Activated T-cell treated with anti-CD3 and anti-CD28 coated beads, Interleukin-2, amount 50 U/mL, for 4 hours (primary cell): Measurements from ENCODE around the gene P3H2. TPM values are rescaled to one million over a fixed set of nuclear protein-coding genes. Genes with fewer than 3 reads are reported as not detected.

Source experiments
- ATAC-seq, 2 donors: fragments of 200-7000 bp; cut with Tn5 transposase; one replicate each; pipeline ENCODE4 v1.10.0; 2021
- DNase-seq: peaks from one replicate; pipeline ENCODE4 v3.0.0-alpha.2; 2020
- H3K27me3 Mint-ChIP-seq: one replicate; pipeline ENCODE4 v1.8.0; 2021; ENCODE audit warnings: low read depth, mixed read lengths
- H3K36me3 Mint-ChIP-seq: one replicate; pipeline ENCODE4 v1.8.0; 2022; ENCODE audit warnings: mixed read lengths; ENCODE audit not compliant: insufficient read depth
- H3K4me1 Mint-ChIP-seq: one replicate; pipeline ENCODE4 v1.8.0; 2021; ENCODE audit warnings: low read depth, mixed read lengths
- H3K4me3 Mint-ChIP-seq: one replicate; pipeline ENCODE4 v1.8.0; 2021; ENCODE audit warnings: mild to moderate bottlenecking, moderate library complexity, mixed read lengths
- H3K9me3 Mint-ChIP-seq: one replicate; pipeline ENCODE4 v1.8.0; 2021; ENCODE audit warnings: mixed read lengths
- total RNA-seq, 3 donors: library from RNA; stranded (reverse); gene quantifications; one replicate each; pipeline ENCODE4 v1.2.1, GENCODE V29; 2021

Gene P3H2
- total RNA-seq, 3 donors from 2014 or later: 0.13 to 0.40 (median 0.19) TPM

- H3K27me3 Mint-ChIP-seq: peaks cover 12% of the 10 kb centered on the region
- no peaks in the 10 kb centered on the region for H3K9me3 Mint-ChIP-seq
- no peaks in the 10 kb centered on the region for H3K4me1 Mint-ChIP-seq
- ATAC-seq (no peak), DNase-seq (no peak)
- H3K36me3 Mint-ChIP-seq: no peaks in the 10 kb centered on the region
- no peak overlapping the region for H3K4me3 Mint-ChIP-seq
Observed at GRCh38 chr3:190142041-190142440, 21.3 kb upstream of the P3H2 start.

- ATAC-seq (no peak), DNase-seq (no peak)
- Mint-ChIP-seq H3K27me3 (peaks cover 13% of the 10 kb centered on the region), H3K4me1 (no peaks in the 10 kb centered on the region), H3K4me3 (no peak overlapping the region), H3K36me3 (no peaks in the 10 kb centered on the region), H3K9me3 (no peaks in the 10 kb centered on the region)
Observed at GRCh38 chr3:190139365-190139764, 18.7 kb upstream of the P3H2 start.

GRCh38 chr3:190132371-190132770 is 11.7 kb upstream of the P3H2 start:
- no peak for DNase-seq
- Mint-ChIP-seq H3K4me3 (no peak overlapping the region), H3K36me3 (no peaks in the 10 kb centered on the region), H3K9me3 (no peaks in the 10 kb centered on the region), H3K4me1 (no peaks in the 10 kb centered on the region), H3K27me3 (peaks cover 31% of the 10 kb centered on the region)
- no peak for ATAC-seq

- DNase-seq (no peak), ATAC-seq (no peak)
Observed at GRCh38 chr3:190131329-190131728, 10.6 kb upstream of the P3H2 start.

GRCh38 chr3:190130696-190131095 is 10.0 kb upstream of the P3H2 start:
- ATAC-seq: no peak
- H3K4me1 Mint-ChIP-seq: no peaks in the 10 kb centered on the region
- H3K9me3 Mint-ChIP-seq: no peaks in the 10 kb centered on the region
- no peaks in the 10 kb centered on the region for H3K36me3 Mint-ChIP-seq
- H3K4me3 Mint-ChIP-seq: no peak overlapping the region
- H3K27me3 Mint-ChIP-seq: peaks cover 30% of the 10 kb centered on the region
- no peak for DNase-seq

More at GRCh38 chr3:190131329-190131728, 10.6 kb upstream of the P3H2 start:
- H3K4me3 Mint-ChIP-seq: no peak overlapping the region
- peaks cover 30% of the 10 kb centered on the region for H3K27me3 Mint-ChIP-seq
- H3K9me3 Mint-ChIP-seq: no peaks in the 10 kb centered on the region
- no peaks in the 10 kb centered on the region for H3K4me1 Mint-ChIP-seq
- H3K36me3 Mint-ChIP-seq: no peaks in the 10 kb centered on the region

- Mint-ChIP-seq H3K4me1 (no peaks in the 10 kb centered on the region), H3K36me3 (no peaks in the 10 kb centered on the region), H3K4me3 (no peak overlapping the region), H3K27me3 (peaks cover 30% of the 10 kb centered on the region), H3K9me3 (no peaks in the 10 kb centered on the region)
- DNase-seq (no peak), ATAC-seq (no peak)
Observed at GRCh38 chr3:190130037-190130436, 9.3 kb upstream of the P3H2 start.

- no peaks in the 10 kb centered on the region for H3K4me1 Mint-ChIP-seq
- no peak for ATAC-seq
- H3K36me3 Mint-ChIP-seq: no peaks in the 10 kb centered on the region
- no peak for DNase-seq
- H3K9me3 Mint-ChIP-seq: no peaks in the 10 kb centered on the region
- no peak overlapping the region for H3K4me3 Mint-ChIP-seq
- H3K27me3 Mint-ChIP-seq: peaks cover 17% of the 10 kb centered on the region
Observed at GRCh38 chr3:190127797-190128196, 7.1 kb upstream of the P3H2 start.

GRCh38 chr3:190127195-190127594 is 6.5 kb upstream of the P3H2 start:
- Mint-ChIP-seq H3K9me3 (no peaks in the 10 kb centered on the region), H3K4me1 (no peaks in the 10 kb centered on the region)
- ATAC-seq: no peak

GRCh38 chr3:190125436-190126068 is 4.9 kb upstream of the P3H2 start:
- no peaks in the 10 kb centered on the region for H3K4me1 Mint-ChIP-seq
- H3K9me3 Mint-ChIP-seq: no peaks in the 10 kb centered on the region

More at GRCh38 chr3:190127195-190127594, 6.5 kb upstream of the P3H2 start:
- peaks cover 22% of the 10 kb centered on the region for H3K27me3 Mint-ChIP-seq
- H3K36me3 Mint-ChIP-seq: no peaks in the 10 kb centered on the region
- H3K4me3 Mint-ChIP-seq: no peak overlapping the region
- DNase-seq: no peak

GRCh38 chr3:190124067-190124466 is 3.4 kb upstream of the P3H2 start:
- H3K4me3 Mint-ChIP-seq: no peak overlapping the region
- ATAC-seq (no peak), DNase-seq (no peak)

More at GRCh38 chr3:190125436-190126068, 4.9 kb upstream of the P3H2 start:
- no peak overlapping the region for H3K4me3 Mint-ChIP-seq
- ATAC-seq (no peak), DNase-seq (no peak)
- peaks cover 27% of the 10 kb centered on the region for H3K27me3 Mint-ChIP-seq
- no peaks in the 10 kb centered on the region for H3K36me3 Mint-ChIP-seq

GRCh38 chr3:190122198-190122771 is 1.6 kb upstream of the P3H2 start:
- peaks cover 5% of the 10 kb centered on the region for H3K4me1 Mint-ChIP-seq
- ATAC-seq (no peak), DNase-seq (no peak)
- H3K27me3 Mint-ChIP-seq: peaks cover 40% of the 10 kb centered on the region
- H3K9me3 Mint-ChIP-seq: no peaks in the 10 kb centered on the region
- no peaks in the 10 kb centered on the region for H3K36me3 Mint-ChIP-seq
- H3K4me3 Mint-ChIP-seq: no peak overlapping the region

More at GRCh38 chr3:190124067-190124466, 3.4 kb upstream of the P3H2 start:
- H3K9me3 Mint-ChIP-seq: no peaks in the 10 kb centered on the region
- peaks cover 5% of the 10 kb centered on the region for H3K4me1 Mint-ChIP-seq
- no peaks in the 10 kb centered on the region for H3K36me3 Mint-ChIP-seq
- peaks cover 34% of the 10 kb centered on the region for H3K27me3 Mint-ChIP-seq

GRCh38 chr3:190121383-190121782 is 686 bp upstream of the P3H2 start:
- DNase-seq: no peak
- no peaks in the 10 kb centered on the region for H3K9me3 Mint-ChIP-seq
- H3K4me1 Mint-ChIP-seq: peaks cover 5% of the 10 kb centered on the region
- no peak overlapping the region for H3K4me3 Mint-ChIP-seq
- no peak for ATAC-seq
- peaks cover 47% of the 10 kb centered on the region for H3K27me3 Mint-ChIP-seq
- H3K36me3 Mint-ChIP-seq: no peaks in the 10 kb centered on the region

GRCh38 chr3:190121061-190121377 is 322 bp upstream of the P3H2 start:
- Mint-ChIP-seq H3K4me1 (peaks cover 5% of the 10 kb centered on the region), H3K4me3 (no peak overlapping the region), H3K27me3 (peaks cover 49% of the 10 kb centered on the region), H3K9me3 (no peaks in the 10 kb centered on the region), H3K36me3 (no peaks in the 10 kb centered on the region)
- no peak for ATAC-seq
- DNase-seq: no peak

GRCh38 chr3:190119461-190120268 is 1.0 kb downstream of the P3H2 start:
- DNase-seq (no peak), ATAC-seq (no peak)
- Mint-ChIP-seq H3K9me3 (no peaks in the 10 kb centered on the region), H3K4me3 (peak overlapping the region; percentile 45), H3K27me3 (peaks cover 56% of the 10 kb centered on the region), H3K4me1 (peaks cover 5% of the 10 kb centered on the region), H3K36me3 (no peaks in the 10 kb centered on the region)

- no peak overlapping the region for H3K4me3 Mint-ChIP-seq
- peaks cover 5% of the 10 kb centered on the region for H3K4me1 Mint-ChIP-seq
- no peaks in the 10 kb centered on the region for H3K36me3 Mint-ChIP-seq
- no peak for ATAC-seq
- H3K27me3 Mint-ChIP-seq: peaks cover 58% of the 10 kb centered on the region
- no peaks in the 10 kb centered on the region for H3K9me3 Mint-ChIP-seq
- no peak for DNase-seq
Observed at GRCh38 chr3:190118438-190118837, 2.3 kb downstream of the P3H2 start.
